GM23338 (cell line): Measurements from ENCODE around the gene OARD1. TPM values are rescaled to one million over a fixed set of nuclear protein-coding genes. Genes with fewer than 3 reads are reported as not detected.

ENCODE experiments used
- ATAC-seq: fragments of 200-7000 bp; cut with Tn5 transposase; 3 replicates; pipeline ENCODE4 v1.9.1; 2020
- DNase-seq: peaks from one replicate; pipeline ENCODE4 v3.0.0-alpha.2; 2015; ENCODE audit warnings: low spot score
- H2AFZ ChIP-seq: fragments of 200-600 bp; sonication (generic); 2 replicates; pipeline ENCODE4 v1.8.0; 2016; ENCODE audit warnings: antibody characterized with exemption, mild to moderate bottlenecking, moderate library complexity
- H3F3A ChIP-seq: fragments of 200-600 bp; sonication (generic); replicated peaks from 2 replicates; pipeline ENCODE4 v1.8.0; 2017; ENCODE audit warnings: antibody characterized with exemption, mixed run types, low read depth
- H3K27ac ChIP-seq: fragments of 200-600 bp; sonication (generic); 2 replicates; pipeline ENCODE4 v1.6.1; 2016; ENCODE audit warnings: low read depth
- H3K27me3 ChIP-seq: fragments of 200-600 bp; sonication (generic); 2 replicates; pipeline ENCODE4 v1.8.0; 2016; ENCODE audit warnings: mild to moderate bottlenecking, mixed run types, moderate library complexity; ENCODE audit not compliant: insufficient read depth
- H3K36me3 ChIP-seq: fragments of 200-600 bp; sonication (generic); 2 replicates; pipeline ENCODE4 v1.8.0; 2016; ENCODE audit warnings: mild to moderate bottlenecking; ENCODE audit not compliant: insufficient read depth
- H3K4me1 ChIP-seq: fragments of 200-600 bp; sonication (generic); 2 replicates; pipeline ENCODE4 v1.8.0; 2016; ENCODE audit warnings: mild to moderate bottlenecking, moderate library complexity; ENCODE audit not compliant: insufficient read depth
- H3K4me2 ChIP-seq: fragments of 200-600 bp; sonication (generic); 2 replicates; pipeline ENCODE4 v1.7.1; 2017; ENCODE audit warnings: mixed run types
- H3K4me3 ChIP-seq: fragments of 200-600 bp; sonication (generic); 2 replicates; pipeline ENCODE4 v1.6.1; 2016; ENCODE audit warnings: mixed run types
- H3K79me2 ChIP-seq: fragments of 200-600 bp; sonication (generic); replicated peaks from 2 replicates; pipeline ENCODE4 v1.8.0; 2017; ENCODE audit warnings: mild to moderate bottlenecking; ENCODE audit not compliant: insufficient read depth
- H3K9me2 ChIP-seq: fragments of 200-600 bp; sonication (generic); 2 replicates; pipeline ENCODE4 v1.8.0; 2017; ENCODE audit not compliant: insufficient read depth
- H4K20me1 ChIP-seq: fragments of 200-600 bp; sonication (generic); replicated peaks from 2 replicates; pipeline ENCODE4 v1.8.0; 2017; ENCODE audit warnings: mild to moderate bottlenecking; ENCODE audit not compliant: insufficient read depth
- H3K27ac Mint-ChIP-seq: 2 replicates; pipeline ENCODE4 v1.8.0; 2020; ENCODE audit warnings: inconsistent platforms, mild to moderate bottlenecking, moderate library complexity, mixed read lengths
- H3K27me3 Mint-ChIP-seq: 3 replicates; pipeline ENCODE4 v1.8.0; 2022; ENCODE audit warnings: low read depth, mild to moderate bottlenecking, moderate library complexity, mixed read lengths, inconsistent platforms; ENCODE audit not compliant: insufficient read depth, poor library complexity
- H3K36me3 Mint-ChIP-seq: 3 replicates; pipeline ENCODE4 v1.8.0; 2021; ENCODE audit warnings: low read depth, mild to moderate bottlenecking, inconsistent platforms, moderate library complexity, mixed read lengths
- H3K4me1 Mint-ChIP-seq: 3 replicates; pipeline ENCODE4 v1.8.0; 2020; ENCODE audit warnings: mild to moderate bottlenecking, inconsistent platforms, mixed read lengths
- H3K4me3 Mint-ChIP-seq: 3 replicates; pipeline ENCODE4 v1.8.0; 2021; ENCODE audit warnings: moderate library complexity, mild to moderate bottlenecking, inconsistent platforms, mixed read lengths
- H3K9me3 Mint-ChIP-seq: 3 replicates; pipeline ENCODE4 v1.8.0; 2020; ENCODE audit warnings: moderate library complexity, mild to moderate bottlenecking, inconsistent platforms, mixed read lengths
- CREB1 ChIP-seq: fragments of 250-450 bp; sonication (Bioruptor Pico); IDR thresholded peaks from 2 replicates; pipeline ENCODE4 v1.5.0; 2020; ENCODE audit warnings: low read depth, mild to moderate bottlenecking, moderate library complexity
- EZH2 ChIP-seq: fragments of 200-600 bp; sonication (generic); IDR thresholded peaks from one replicate; pipeline ENCODE4 v1.8.0; 2017; ENCODE audit warnings: antibody characterized with exemption, mild to moderate bottlenecking, low read depth; ENCODE audit not compliant: unreplicated experiment
- EZH2phosphoT487 ChIP-seq: fragments of 200-600 bp; sonication (generic); IDR thresholded peaks from one replicate; pipeline ENCODE4 v1.8.1; 2018; ENCODE audit warnings: antibody characterized with exemption; ENCODE audit not compliant: unreplicated experiment
- NANOG ChIP-seq: IDR thresholded peaks from 2 replicates; pipeline ENCODE4 v1.6.1; 2016; ENCODE audit warnings: antibody characterized with exemption, borderline replicate concordance
- POLR2AphosphoS5 ChIP-seq: IDR thresholded peaks from 2 replicates; pipeline ENCODE4 v1.6.1; 2016; ENCODE audit warnings: antibody characterized with exemption, low read depth
- STAT1 ChIP-seq: IDR thresholded peaks from one replicate; pipeline ENCODE4 v1.6.1; 2016; ENCODE audit warnings: antibody characterized with exemption; ENCODE audit not compliant: unreplicated experiment
- ZNF114 ChIP-seq: fragments of 250-450 bp; sonication (Bioruptor Pico); IDR thresholded peaks from 2 replicates; pipeline ENCODE4 v1.5.0; 2020; ENCODE audit warnings: mild to moderate bottlenecking, moderate library complexity
- ZNF331 ChIP-seq: fragments of 250-450 bp; sonication (Bioruptor Pico); IDR thresholded peaks from 2 replicates; pipeline ENCODE4 v1.5.0; 2020; ENCODE audit warnings: low read depth, mild to moderate bottlenecking, moderate library complexity
- polyA plus RNA-seq: library from polyadenylated mRNA; unstranded; fragments of >200 nt; fragmentation: Nextera tagmentation; extraction: Ambion mirVana; gene quantifications from 2 replicates; pipeline ENCODE4 v1.2.1, GENCODE V29; 2016
- total RNA-seq: library from RNA; depleted of rRNA; stranded (reverse); fragments of >200 nt; shearing (Covaris generic); gene quantifications from 2 replicates; pipeline ENCODE4 v1.2.3, GENCODE V29; 2014
- TF ChIP-seq, protein P1 (sequence below), 2 experiments: fragments of 200-600 bp in 1 of 2; sonication (generic) in 1 of 2; conservative IDR thresholded peaks; 2 replicates each; pipeline versions ENCODE4 v1.5.1 to v1.6.1; 2016 to 2017; ENCODE audit warnings: antibody characterized with exemption in 2 of 2, low read depth in 2 of 2, mild to moderate bottlenecking in 2 of 2, moderate library complexity in 1 of 2
- TF ChIP-seq, protein P2 (sequence below): IDR thresholded peaks from one replicate; pipeline ENCODE4 v1.6.1; 2018; ENCODE audit warnings: antibody characterized with exemption; ENCODE audit not compliant: unreplicated experiment
- TF ChIP-seq, protein P3 (sequence below): IDR thresholded peaks from 2 replicates; pipeline ENCODE4 v1.6.1; 2016; ENCODE audit warnings: antibody characterized with exemption

Gene OARD1
- total and polyA plus RNA-seq, 2 experiments from 2014 or later: 25.9 to 60.8 TPM

DNA sequence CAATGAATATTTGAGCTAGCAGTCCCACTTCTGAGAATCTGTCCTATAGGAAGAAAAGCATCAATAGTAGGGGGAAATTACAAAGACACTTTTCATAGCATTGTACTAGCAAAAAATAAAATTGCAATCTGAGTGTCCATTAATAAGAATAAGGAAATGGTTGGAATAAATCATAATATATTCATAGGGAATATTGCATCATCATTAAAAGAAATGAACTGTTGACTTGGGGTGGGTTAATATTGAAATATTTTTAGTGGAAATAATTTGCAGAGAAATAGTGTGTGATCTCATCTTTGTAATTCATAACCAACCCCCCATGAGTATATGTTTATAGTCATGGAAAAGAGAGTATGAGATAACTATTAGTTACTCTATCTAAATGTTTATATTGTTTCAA lies 13.0 kb upstream of the OARD1 start:
- H3K27me3 Mint-ChIP-seq: no peaks in the 10 kb centered on the region
- H3K4me3 Mint-ChIP-seq: no peak overlapping the region
- Histone ChIP-seq H3K27me3 (no peaks in the 10 kb centered on the region), H3F3A (no peaks in the 10 kb centered on the region), H3K36me3 (peaks cover 56% of the 10 kb centered on the region), H3K4me3 (no peak overlapping the region), H3K79me2 (peaks cover 73% of the 10 kb centered on the region), H3K4me1 (no peaks in the 10 kb centered on the region), H3K4me2 (no peak overlapping the region), H3K9me2 (no peaks in the 10 kb centered on the region), H4K20me1 (peaks cover 25% of the 10 kb centered on the region), H3K27ac (no peak overlapping the region), H2AFZ (no peak overlapping the region)
- H3K9me3 Mint-ChIP-seq: no peaks in the 10 kb centered on the region
- ATAC-seq (no peak), DNase-seq (no peak)
- H3K4me1 Mint-ChIP-seq: no peaks in the 10 kb centered on the region
- TF ChIP-seq ZNF331: no peak
- H3K36me3 Mint-ChIP-seq: peaks cover 72% of the 10 kb centered on the region
- H3K27ac Mint-ChIP-seq: no peak overlapping the region

DNA sequence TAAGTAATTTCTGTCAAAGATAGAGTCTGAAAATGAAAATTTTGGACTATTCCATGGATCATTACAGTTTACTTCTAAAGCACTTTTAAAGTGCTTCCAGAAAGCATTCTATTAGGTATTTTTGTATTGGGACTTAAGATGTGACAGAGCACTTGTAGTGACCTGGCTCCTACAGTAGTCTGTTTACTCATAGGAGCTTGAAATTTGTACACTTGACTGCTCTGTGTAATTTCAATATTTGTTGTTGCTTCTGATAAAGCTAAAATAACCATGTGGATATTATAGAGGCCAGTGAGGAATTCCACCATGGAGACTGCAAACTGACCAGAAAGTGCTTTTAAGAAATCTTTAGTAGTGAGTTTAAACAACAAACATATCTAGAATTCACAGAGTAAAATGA lies 10.9 kb upstream of the OARD1 start:
- Histone ChIP-seq H3K79me2 (peaks cover 94% of the 10 kb centered on the region), H3K4me1 (no peaks in the 10 kb centered on the region), H3K9me2 (no peaks in the 10 kb centered on the region), H3K4me3 (no peak overlapping the region), H3F3A (no peaks in the 10 kb centered on the region), H3K27me3 (no peaks in the 10 kb centered on the region), H3K4me2 (no peak overlapping the region), H3K36me3 (peaks cover 55% of the 10 kb centered on the region), H3K27ac (no peak overlapping the region), H4K20me1 (peaks cover 33% of the 10 kb centered on the region), H2AFZ (no peak overlapping the region)
- H3K27me3 Mint-ChIP-seq: no peaks in the 10 kb centered on the region
- no peak for DNase-seq
- no peak for ATAC-seq
- H3K27ac Mint-ChIP-seq: no peak overlapping the region
- H3K4me1 Mint-ChIP-seq: no peaks in the 10 kb centered on the region
- H3K36me3 Mint-ChIP-seq: peaks cover 71% of the 10 kb centered on the region
- H3K9me3 Mint-ChIP-seq: no peaks in the 10 kb centered on the region
- TF ChIP-seq POLR2AphosphoS5: no peak
- TF ChIP-seq CREB1 (CRISPR knock-in tag): no peak
- TF ChIP-seq, protein P1, sequence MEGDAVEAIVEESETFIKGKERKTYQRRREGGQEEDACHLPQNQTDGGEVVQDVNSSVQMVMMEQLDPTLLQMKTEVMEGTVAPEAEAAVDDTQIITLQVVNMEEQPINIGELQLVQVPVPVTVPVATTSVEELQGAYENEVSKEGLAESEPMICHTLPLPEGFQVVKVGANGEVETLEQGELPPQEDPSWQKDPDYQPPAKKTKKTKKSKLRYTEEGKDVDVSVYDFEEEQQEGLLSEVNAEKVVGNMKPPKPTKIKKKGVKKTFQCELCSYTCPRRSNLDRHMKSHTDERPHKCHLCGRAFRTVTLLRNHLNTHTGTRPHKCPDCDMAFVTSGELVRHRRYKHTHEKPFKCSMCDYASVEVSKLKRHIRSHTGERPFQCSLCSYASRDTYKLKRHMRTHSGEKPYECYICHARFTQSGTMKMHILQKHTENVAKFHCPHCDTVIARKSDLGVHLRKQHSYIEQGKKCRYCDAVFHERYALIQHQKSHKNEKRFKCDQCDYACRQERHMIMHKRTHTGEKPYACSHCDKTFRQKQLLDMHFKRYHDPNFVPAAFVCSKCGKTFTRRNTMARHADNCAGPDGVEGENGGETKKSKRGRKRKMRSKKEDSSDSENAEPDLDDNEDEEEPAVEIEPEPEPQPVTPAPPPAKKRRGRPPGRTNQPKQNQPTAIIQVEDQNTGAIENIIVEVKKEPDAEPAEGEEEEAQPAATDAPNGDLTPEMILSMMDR (conservative IDR thresholded peaks at IDR 0.05; ENCODE audit: low read depth in 2 of 2): no peak
- TF ChIP-seq, protein P2, sequence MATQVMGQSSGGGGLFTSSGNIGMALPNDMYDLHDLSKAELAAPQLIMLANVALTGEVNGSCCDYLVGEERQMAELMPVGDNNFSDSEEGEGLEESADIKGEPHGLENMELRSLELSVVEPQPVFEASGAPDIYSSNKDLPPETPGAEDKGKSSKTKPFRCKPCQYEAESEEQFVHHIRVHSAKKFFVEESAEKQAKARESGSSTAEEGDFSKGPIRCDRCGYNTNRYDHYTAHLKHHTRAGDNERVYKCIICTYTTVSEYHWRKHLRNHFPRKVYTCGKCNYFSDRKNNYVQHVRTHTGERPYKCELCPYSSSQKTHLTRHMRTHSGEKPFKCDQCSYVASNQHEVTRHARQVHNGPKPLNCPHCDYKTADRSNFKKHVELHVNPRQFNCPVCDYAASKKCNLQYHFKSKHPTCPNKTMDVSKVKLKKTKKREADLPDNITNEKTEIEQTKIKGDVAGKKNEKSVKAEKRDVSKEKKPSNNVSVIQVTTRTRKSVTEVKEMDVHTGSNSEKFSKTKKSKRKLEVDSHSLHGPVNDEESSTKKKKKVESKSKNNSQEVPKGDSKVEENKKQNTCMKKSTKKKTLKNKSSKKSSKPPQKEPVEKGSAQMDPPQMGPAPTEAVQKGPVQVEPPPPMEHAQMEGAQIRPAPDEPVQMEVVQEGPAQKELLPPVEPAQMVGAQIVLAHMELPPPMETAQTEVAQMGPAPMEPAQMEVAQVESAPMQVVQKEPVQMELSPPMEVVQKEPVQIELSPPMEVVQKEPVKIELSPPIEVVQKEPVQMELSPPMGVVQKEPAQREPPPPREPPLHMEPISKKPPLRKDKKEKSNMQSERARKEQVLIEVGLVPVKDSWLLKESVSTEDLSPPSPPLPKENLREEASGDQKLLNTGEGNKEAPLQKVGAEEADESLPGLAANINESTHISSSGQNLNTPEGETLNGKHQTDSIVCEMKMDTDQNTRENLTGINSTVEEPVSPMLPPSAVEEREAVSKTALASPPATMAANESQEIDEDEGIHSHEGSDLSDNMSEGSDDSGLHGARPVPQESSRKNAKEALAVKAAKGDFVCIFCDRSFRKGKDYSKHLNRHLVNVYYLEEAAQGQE: no peak
- no peak for TF ChIP-seq EZH2
- TF ChIP-seq, protein P3, sequence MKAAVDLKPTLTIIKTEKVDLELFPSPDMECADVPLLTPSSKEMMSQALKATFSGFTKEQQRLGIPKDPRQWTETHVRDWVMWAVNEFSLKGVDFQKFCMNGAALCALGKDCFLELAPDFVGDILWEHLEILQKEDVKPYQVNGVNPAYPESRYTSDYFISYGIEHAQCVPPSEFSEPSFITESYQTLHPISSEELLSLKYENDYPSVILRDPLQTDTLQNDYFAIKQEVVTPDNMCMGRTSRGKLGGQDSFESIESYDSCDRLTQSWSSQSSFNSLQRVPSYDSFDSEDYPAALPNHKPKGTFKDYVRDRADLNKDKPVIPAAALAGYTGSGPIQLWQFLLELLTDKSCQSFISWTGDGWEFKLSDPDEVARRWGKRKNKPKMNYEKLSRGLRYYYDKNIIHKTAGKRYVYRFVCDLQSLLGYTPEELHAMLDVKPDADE: no peak
- TF ChIP-seq NANOG: no peak
- no peak for TF ChIP-seq STAT1
- TF ChIP-seq ZNF114: no peak
- TF ChIP-seq EZH2phosphoT487: no peak
- TF ChIP-seq ZNF331: no peak
- H3K4me3 Mint-ChIP-seq: no peak overlapping the region
